Measurements from ENCODE around the gene GP1BA. TPM values are rescaled to one million over a fixed set of nuclear protein-coding genes. Genes with fewer than 3 reads are reported as not detected.

GP1BA gene
- total and polyA plus RNA-seq, 10 of the 15 experiments (the other 5 are each of a cell fraction or from before 2014, with no cell fraction given): 0.04 to 0.67 (median 0.28) TPM; not detected in 1

- TF ChIP-seq E4F1 (IDR thresholded peaks at IDR 0.05; ENCODE audit: borderline replicate concordance, partially characterized antibody): no peak
- no peak for TF ChIP-seq BMI1 (IDR thresholded peaks at IDR 0.05; ENCODE audit: borderline replicate concordance)
- no peak for TF ChIP-seq GATAD2B (conservative IDR thresholded peaks at IDR 0.05; ENCODE audit: low read depth)
- TF ChIP-seq ZSCAN29 (IDR thresholded peaks at IDR 0.05): no peak
- no peak for TF ChIP-seq NFYB (IDR thresholded peaks at IDR 0.05; ENCODE audit: insufficient read depth, low read depth, low read length)
- no peak for TF ChIP-seq MEF2B (IDR thresholded peaks at IDR 0.05; ENCODE audit: partially characterized antibody, poor library complexity, severe bottlenecking)
- no peak for TF ChIP-seq NFIC (IDR thresholded peaks at IDR 0.05; ENCODE audit: low read depth, low read length)
- peak; percentile 34; the same call in 1 of the 2 replicates for TF ChIP-seq PAX5 (IDR thresholded peaks at IDR 0.05; ENCODE audit: borderline replicate concordance, low read depth, low read length)
- peak; percentile 47 for TF ChIP-seq PBX3 (IDR thresholded peaks at IDR 0.05; ENCODE audit: insufficient replicate concordance, low read depth, low read length)
- TF ChIP-seq BRCA1 (IDR thresholded peaks at IDR 0.05; ENCODE audit: low read depth, low read length): no peak
Measured at GRCh38 chr17:4944554-4945175, 12.6 kb downstream of the GP1BA start (continued).
